Brain microvascular endothelial cell (primary cell): Measurements from ENCODE around the gene MAP6D1.

ENCODE experiments used
- DNase-seq: peaks from one replicate; pipeline ENCODE4 v3.0.0-alpha.2; 2020
- H3K27ac ChIP-seq: fragments of 250-450 bp; sonication (Bioruptor Pico); 2 replicates; pipeline ENCODE4 v1.5.1; 2020; ENCODE audit warnings: mild to moderate bottlenecking, moderate library complexity
- H3K27me3 ChIP-seq: fragments of 250-450 bp; sonication (Bioruptor Pico); replicated peaks from 2 replicates; pipeline ENCODE4 v1.5.1; 2020; ENCODE audit warnings: mild to moderate bottlenecking
- H3K36me3 ChIP-seq: fragments of 250-450 bp; sonication (Bioruptor Pico); replicated peaks from 2 replicates; pipeline ENCODE4 v1.5.1; 2020; ENCODE audit warnings: mild to moderate bottlenecking
- H3K4me3 ChIP-seq: 2 replicates; pipeline ENCODE4 v1.5.1; 2011; ENCODE audit warnings: low read depth, mild to moderate bottlenecking, control low read depth, low read length, moderate library complexity
- in situ Hi-C: cut with HindIII; loops from 2 replicates; pipeline ENCODE4 v1.10.0; 2017; ENCODE audit warnings: low sequenced_read_pairs, low pct_ligation_motif_present
- TF ChIP-seq, protein P1 (sequence below): IDR thresholded peaks from 2 replicates; pipeline ENCODE4 v1.5.1; 2011; ENCODE audit warnings: low read depth, mild to moderate bottlenecking, moderate library complexity, low read length, control low read depth, inconsistent platforms; ENCODE audit errors: missing control alignments

MAP6D1 gene

DNA sequence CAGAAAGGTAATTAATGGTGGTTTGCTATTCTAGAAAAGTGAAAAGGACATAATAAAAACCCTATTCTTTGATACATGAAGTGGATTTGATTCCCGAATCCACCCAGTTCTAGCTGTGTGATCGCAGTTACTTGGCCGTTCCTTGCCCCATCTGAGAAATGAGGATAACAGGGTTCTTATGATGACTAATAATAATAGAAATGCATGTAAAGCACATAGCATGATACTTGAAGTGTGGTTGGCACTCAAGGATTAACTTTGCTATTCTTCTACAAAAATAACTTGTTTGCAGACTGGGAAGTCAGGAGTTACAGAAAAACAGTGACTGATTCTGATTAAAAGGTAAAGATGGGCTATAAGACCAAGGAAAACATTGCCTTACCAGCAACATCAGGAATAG is 32.5 kb upstream of the MAP6D1 start:
- H3K27ac ChIP-seq = peak overlapping the region; percentile 65
- H3K4me3 ChIP-seq = no peak overlapping the region
- peaks cover 31% of the 10 kb centered on the region for H3K36me3 ChIP-seq
- no peaks in the 10 kb centered on the region for H3K27me3 ChIP-seq
- TF ChIP-seq, protein P1, sequence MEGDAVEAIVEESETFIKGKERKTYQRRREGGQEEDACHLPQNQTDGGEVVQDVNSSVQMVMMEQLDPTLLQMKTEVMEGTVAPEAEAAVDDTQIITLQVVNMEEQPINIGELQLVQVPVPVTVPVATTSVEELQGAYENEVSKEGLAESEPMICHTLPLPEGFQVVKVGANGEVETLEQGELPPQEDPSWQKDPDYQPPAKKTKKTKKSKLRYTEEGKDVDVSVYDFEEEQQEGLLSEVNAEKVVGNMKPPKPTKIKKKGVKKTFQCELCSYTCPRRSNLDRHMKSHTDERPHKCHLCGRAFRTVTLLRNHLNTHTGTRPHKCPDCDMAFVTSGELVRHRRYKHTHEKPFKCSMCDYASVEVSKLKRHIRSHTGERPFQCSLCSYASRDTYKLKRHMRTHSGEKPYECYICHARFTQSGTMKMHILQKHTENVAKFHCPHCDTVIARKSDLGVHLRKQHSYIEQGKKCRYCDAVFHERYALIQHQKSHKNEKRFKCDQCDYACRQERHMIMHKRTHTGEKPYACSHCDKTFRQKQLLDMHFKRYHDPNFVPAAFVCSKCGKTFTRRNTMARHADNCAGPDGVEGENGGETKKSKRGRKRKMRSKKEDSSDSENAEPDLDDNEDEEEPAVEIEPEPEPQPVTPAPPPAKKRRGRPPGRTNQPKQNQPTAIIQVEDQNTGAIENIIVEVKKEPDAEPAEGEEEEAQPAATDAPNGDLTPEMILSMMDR = no peak
- in situ Hi-C loops = no loop called here
- DNase-seq = peak; percentile 18

DNA sequence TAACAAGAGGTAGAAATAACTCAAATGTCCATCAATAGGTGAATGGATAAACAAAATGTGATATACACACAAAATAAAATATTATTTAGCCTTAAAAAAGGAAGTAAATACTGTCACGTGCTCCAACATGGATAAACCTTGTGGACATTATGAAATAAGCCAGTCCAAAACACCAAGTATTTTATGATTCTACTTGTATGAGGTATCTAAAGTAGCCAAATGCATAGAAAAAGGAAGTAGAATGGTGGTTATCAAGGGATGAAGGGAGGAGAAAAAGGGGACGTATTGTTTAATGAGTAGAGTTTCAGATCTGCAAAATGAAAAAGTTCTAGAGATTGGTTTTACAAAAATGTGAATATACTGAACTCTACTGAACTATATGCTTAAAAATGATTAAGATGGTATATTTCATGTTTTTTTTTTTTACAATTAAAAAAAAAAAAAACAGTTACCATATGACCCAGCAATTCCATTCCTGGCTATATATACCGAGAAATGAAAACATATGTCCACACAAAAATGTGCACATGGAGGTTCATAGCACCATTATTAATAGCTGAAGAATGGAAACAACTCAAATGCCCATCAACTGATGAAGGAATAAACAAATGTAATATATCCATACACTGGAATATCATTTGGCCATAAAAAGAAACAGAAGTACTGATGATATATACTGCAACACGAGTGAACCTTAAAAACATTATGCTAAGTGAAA is 29.1 kb upstream of the MAP6D1 start:
- no peak overlapping the region for H3K4me3 ChIP-seq
- H3K27me3 ChIP-seq = no peaks in the 10 kb centered on the region
- TF ChIP-seq, protein P1 = no peak
- peaks cover 14% of the 10 kb centered on the region for H3K36me3 ChIP-seq
- in situ Hi-C loops = no loop called here
- no peak overlapping the region for H3K27ac ChIP-seq
- no peak for DNase-seq

DNA sequence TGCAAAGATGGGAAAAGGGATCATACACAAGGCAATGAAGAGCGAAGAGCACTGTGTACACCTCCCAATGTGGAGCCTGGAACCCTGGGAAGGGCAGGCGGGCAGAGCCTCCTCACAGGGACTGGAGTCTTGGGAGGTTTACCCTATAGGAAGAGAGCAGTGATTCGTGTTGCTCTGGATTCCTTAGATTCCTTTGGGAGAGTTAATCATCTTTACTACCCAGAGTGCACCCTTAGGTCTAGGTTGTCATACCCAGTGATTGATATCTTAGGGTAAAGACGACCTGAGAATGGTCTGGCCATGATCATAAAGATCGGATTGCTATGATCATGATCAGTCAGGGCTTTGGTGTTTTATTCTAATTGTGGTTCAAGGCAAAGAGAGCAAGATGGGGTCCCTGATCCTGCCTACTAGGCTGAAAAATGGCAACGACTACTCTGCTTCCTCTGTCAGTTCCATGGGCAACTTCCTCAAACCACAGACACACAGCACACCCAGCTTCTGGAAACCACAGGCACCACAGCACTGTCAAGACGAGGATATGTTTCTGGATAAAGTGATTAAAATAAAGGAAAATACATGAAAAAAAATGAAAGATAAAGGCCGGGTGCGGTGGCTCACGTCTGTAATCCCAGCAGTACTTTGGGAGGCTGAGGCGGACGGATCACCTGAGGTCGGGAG is 20.4 kb upstream of the MAP6D1 start:
- peaks cover 23% of the 10 kb centered on the region for H3K36me3 ChIP-seq
- TF ChIP-seq, protein P1 = no peak
- H3K27me3 ChIP-seq = no peaks in the 10 kb centered on the region
- in situ Hi-C loops = no loop called here
- H3K4me3 ChIP-seq = no peak overlapping the region
- no peak overlapping the region for H3K27ac ChIP-seq
- DNase-seq = no peak

DNA sequence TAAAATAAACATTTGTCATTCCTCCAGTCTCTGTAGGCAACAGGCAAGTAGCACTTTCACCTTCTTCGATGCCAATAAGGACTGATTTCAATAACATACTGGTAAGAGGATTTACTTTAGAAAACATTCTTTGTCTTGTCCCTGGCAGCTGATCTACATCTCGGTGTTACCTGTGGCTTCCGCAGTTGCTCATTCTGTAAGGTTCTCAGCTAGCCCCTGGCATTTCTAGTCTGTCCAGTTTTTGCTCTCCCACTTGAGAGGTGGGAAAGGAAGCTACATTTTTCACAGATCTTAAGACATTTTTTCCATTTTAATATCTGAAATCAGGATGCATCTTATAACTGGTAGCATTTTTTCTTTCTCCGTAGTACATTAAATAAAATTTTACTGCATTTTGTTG is 19.7 kb upstream of the MAP6D1 start:
- DNase-seq = no peak
- in situ Hi-C loops = no loop called here
- Histone ChIP-seq H3K27me3 (no peaks in the 10 kb centered on the region), H3K36me3 (peaks cover 23% of the 10 kb centered on the region), H3K4me3 (no peak overlapping the region), H3K27ac (peak overlapping the region; percentile 7)
- TF ChIP-seq, protein P1 = no peak

DNA sequence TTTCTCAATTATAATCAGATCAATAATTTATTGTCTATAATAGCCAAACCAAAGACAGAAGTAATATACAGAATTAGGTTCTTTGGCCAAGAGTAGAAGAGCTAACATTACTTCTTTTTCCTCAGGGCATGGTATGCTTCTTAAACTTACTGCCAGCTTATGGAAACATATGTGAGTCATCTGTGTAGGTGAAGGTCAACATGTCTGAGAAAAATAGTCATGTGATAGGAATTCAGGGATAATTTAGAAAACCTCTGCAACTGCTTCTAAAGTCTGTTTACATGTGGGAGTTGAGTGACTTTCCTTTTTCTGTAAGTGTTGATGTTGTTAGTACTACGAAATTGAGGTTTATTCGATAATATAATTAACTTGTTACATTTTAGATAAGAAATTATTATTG is 19.2 kb upstream of the MAP6D1 start:
- Histone ChIP-seq H3K27ac (peak overlapping the region; percentile 7), H3K4me3 (no peak overlapping the region), H3K27me3 (no peaks in the 10 kb centered on the region), H3K36me3 (peaks cover 28% of the 10 kb centered on the region)
- DNase-seq = peak; percentile 36
- in situ Hi-C loops = no loop called here
- TF ChIP-seq, protein P1 = no peak
